ENCODE results near the gene FSD1. TPM values are rescaled to one million over a fixed set of nuclear protein-coding genes. Genes with fewer than 3 reads are reported as not detected.

Gene FSD1
- total RNA-seq, 3 donors from 2014 or later: 0.64 to 2.0 (median 0.84) TPM

GRCh38 chr19:4369888-4370260 is 65.5 kb downstream of the FSD1 start:
- intact Hi-C loops (cut with DNase I, micrococcal nuclease): no loop called here
- Histone ChIP-seq H3K36me3 (ENCODE audit: low read depth) (no peaks in the 10 kb centered on the region), H3K4me3 (no peak overlapping the region), H3K9me3 (no peaks in the 10 kb centered on the region), H3K4me1 (ENCODE audit: low read depth) (peaks cover 54% of the 10 kb centered on the region)
- ATAC-seq: peak; percentile 74
- TF ChIP-seq, protein P1, sequence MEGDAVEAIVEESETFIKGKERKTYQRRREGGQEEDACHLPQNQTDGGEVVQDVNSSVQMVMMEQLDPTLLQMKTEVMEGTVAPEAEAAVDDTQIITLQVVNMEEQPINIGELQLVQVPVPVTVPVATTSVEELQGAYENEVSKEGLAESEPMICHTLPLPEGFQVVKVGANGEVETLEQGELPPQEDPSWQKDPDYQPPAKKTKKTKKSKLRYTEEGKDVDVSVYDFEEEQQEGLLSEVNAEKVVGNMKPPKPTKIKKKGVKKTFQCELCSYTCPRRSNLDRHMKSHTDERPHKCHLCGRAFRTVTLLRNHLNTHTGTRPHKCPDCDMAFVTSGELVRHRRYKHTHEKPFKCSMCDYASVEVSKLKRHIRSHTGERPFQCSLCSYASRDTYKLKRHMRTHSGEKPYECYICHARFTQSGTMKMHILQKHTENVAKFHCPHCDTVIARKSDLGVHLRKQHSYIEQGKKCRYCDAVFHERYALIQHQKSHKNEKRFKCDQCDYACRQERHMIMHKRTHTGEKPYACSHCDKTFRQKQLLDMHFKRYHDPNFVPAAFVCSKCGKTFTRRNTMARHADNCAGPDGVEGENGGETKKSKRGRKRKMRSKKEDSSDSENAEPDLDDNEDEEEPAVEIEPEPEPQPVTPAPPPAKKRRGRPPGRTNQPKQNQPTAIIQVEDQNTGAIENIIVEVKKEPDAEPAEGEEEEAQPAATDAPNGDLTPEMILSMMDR (IDR thresholded peaks at IDR 0.05): peak; percentile 25
- peak; percentile 70 to 84 (median 78) for DNase-seq

DNA sequence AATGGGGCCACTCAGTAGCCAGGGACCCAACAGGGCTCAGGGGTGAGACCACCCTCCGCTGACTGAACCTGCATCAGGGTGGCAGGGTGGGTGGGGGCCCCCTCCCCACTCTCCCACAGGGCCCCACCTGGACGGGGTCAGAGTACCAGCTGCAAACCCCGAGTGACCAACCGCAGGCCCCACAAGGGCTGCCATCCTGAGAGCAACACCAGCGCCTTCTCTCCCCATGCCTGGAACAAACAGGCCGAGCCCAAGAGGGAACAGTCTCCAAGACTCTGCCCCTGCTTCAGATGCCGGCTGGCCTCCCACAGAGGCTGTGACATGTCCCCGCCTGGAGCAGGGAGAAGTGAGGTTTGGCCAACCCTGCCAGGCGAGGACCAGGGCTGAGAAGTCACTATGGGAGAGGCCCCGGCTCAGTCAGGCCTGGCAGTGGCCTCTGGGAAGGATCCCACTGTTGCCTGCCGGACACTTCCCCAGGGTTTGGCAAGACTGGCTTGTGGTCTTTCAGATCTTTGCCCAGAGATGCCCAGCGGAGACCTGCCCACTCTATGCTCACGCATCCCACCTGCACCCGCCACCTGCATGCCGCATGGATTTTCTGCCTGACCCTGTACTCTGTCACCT is 66.1 kb downstream of the FSD1 start:
- H3K4me3 ChIP-seq: no peak overlapping the region
- H3K4me1 ChIP-seq (ENCODE audit: low read depth): peaks cover 57% of the 10 kb centered on the region

GRCh38 chr19:4371247-4372164 is 67.1 kb downstream of the FSD1 start:
- ATAC-seq (no peak), DNase-seq (no peak)
- Histone ChIP-seq H3K9me3 (no peaks in the 10 kb centered on the region), H3K4me3 (no peak overlapping the region), H3K36me3 (ENCODE audit: low read depth) (no peaks in the 10 kb centered on the region), H3K4me1 (ENCODE audit: low read depth) (peaks cover 67% of the 10 kb centered on the region)
- intact Hi-C loops (cut with DNase I, micrococcal nuclease): no loop called here
- TF ChIP-seq, protein P1 (IDR thresholded peaks at IDR 0.05): no peak

More for the DNA sequence above, 66.1 kb downstream of the FSD1 start:
- no peaks in the 10 kb centered on the region for H3K36me3 ChIP-seq (ENCODE audit: low read depth)
- ATAC-seq (no peak), DNase-seq (no peak)
- intact Hi-C loops (cut with DNase I, micrococcal nuclease): no loop called here
- TF ChIP-seq, protein P1 (IDR thresholded peaks at IDR 0.05): no peak
- no peaks in the 10 kb centered on the region for H3K9me3 ChIP-seq

DNA sequence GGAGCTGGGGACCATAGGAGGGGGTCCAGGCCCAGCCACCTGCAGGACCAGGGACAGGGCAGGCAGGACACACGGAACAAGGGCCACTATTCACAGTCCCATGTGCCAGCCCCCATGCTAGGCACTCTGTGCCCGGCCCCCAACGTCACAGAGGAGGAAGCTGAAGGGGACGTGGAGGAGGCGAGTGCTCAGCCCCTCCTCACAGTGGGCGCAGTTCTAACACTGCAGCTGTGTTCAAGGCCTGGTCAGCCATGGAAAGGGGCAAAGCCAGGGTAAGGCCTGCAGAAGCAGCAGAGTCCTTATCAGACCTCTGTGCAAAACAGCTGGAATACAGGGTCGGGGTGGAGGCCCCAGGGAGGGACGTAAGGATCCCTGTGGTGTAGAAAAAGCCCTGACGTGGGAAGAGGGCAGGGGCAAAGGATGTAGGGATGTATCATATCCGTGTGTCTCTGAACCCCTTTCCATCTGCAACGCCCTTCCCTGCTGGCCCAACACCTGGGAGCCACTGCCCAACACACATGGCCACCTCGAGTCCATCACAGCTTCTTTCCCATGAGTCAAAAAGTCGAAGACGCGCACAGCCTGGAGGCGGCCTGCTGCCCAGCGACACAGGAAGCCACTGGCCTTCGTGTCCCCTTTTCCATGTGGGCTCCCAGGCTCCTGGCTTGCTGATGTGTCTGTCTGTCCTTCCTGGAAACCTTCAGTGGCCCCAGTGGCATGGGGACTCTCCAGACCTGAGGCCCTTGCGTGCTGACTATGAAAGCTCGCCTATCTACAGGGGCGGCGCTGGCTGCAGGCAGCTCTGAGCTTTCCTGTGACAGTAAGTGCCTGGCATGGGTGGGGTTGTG is 68.0 kb downstream of the FSD1 start:
- no peak for ATAC-seq
- no peak for DNase-seq
- Histone ChIP-seq H3K4me3 (no peak overlapping the region), H3K4me1 (ENCODE audit: low read depth) (peaks cover 68% of the 10 kb centered on the region), H3K36me3 (ENCODE audit: low read depth) (no peaks in the 10 kb centered on the region), H3K9me3 (no peaks in the 10 kb centered on the region)
- TF ChIP-seq, protein P1 (IDR thresholded peaks at IDR 0.05): no peak
- intact Hi-C loops (cut with DNase I, micrococcal nuclease): no loop called here

DNA sequence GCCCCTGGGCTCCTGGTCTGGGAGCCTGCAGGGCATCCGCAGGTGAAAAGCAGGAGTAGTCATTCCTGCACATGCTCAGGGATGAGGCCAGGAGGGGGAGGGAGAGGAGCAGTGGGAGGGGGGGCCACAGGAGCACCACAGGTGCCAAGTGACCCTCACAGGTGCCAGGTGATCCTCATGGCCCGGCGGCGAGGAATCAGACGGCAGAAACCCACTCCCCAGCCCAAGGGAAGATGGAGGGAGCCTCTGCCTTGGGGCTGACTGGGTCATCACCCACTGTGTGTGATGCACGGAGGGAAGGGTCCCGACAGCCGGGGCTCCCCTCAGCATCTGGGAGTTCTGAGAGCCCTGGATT is 68.6 kb downstream of the FSD1 start:
- DNase-seq: no peak
- no peaks in the 10 kb centered on the region for H3K9me3 ChIP-seq
- H3K4me1 ChIP-seq (ENCODE audit: low read depth): peaks cover 68% of the 10 kb centered on the region
- ATAC-seq: no peak
- H3K4me3 ChIP-seq: no peak overlapping the region
- intact Hi-C loops (cut with DNase I, micrococcal nuclease): no loop called here
- TF ChIP-seq, protein P1 (IDR thresholded peaks at IDR 0.05): no peak
- H3K36me3 ChIP-seq (ENCODE audit: low read depth): no peaks in the 10 kb centered on the region

Other genes with a start within 250 kb of the FSD1 start
- gene ZBTB7A, start 237.7 kb upstream of the FSD1 start, total RNA-seq: 100 to 1,000 TPM; 104 to 115 (median 112) TPM
- 100 to 1,000 TPM; 173 to 221 (median 192) TPM for gene MAP2K2, start 180.5 kb upstream of the FSD1 start, total RNA-seq
- 1 to 10 TPM; 2.4 to 5.1 (median 3.4) TPM for gene CREB3L3, start 151.0 kb upstream of the FSD1 start, total RNA-seq
- gene SIRT6, start 122.0 kb upstream of the FSD1 start, total RNA-seq: 100 to 1,000 TPM in 2 of 3 donors, 10 to 100 TPM in 1; 60.9 to 138 (median 118) TPM
- 1 to 10 TPM in 2 of 3 donors, under 1 TPM in 1; 0.95 to 2.7 (median 1.3) TPM for gene ANKRD24, start 121.9 kb upstream of the FSD1 start, total RNA-seq
- gene EBI3, start 75.1 kb upstream of the FSD1 start, total RNA-seq: 1 to 10 TPM; 1.1 to 5.4 (median 3.6) TPM
- gene YJU2, start 57.5 kb upstream of the FSD1 start, total RNA-seq: 10 to 100 TPM; 16.7 to 22.2 (median 20.0) TPM
- 10 to 100 TPM in 2 of 3 donors, 1 to 10 TPM in 1; 4.6 to 27.8 (median 21.0) TPM for gene SHD, start 25.3 kb upstream of the FSD1 start, total RNA-seq
- gene TMIGD2, start 2.2 kb upstream of the FSD1 start, total RNA-seq: 1 to 10 TPM in 2 of 3 donors, under 1 TPM in 1; 0.46 to 1.3 (median 1.2) TPM
- 100 to 1,000 TPM in 2 of 3 donors, 10 to 100 TPM in 1; 91.4 to 330 (median 183) TPM for gene STAP2, start 34.2 kb downstream of the FSD1 start, total RNA-seq
- gene MPND, start 39.0 kb downstream of the FSD1 start, total RNA-seq: 10 to 100 TPM; 43.8 to 82.8 (median 49.0) TPM
- gene SH3GL1, start 95.9 kb downstream of the FSD1 start, total RNA-seq: 10 to 100 TPM; 31.7 to 54.9 (median 47.5) TPM
- 10 to 100 TPM; 17.3 to 24.9 (median 18.1) TPM for gene CHAF1A, start 98.0 kb downstream of the FSD1 start, total RNA-seq
- 100 to 1,000 TPM in 1 of 3 donors, 10 to 100 TPM in 2; 79.1 to 104 (median 96.3) TPM for gene UBXN6, start 153.2 kb downstream of the FSD1 start, total RNA-seq
- gene HDGFL2, start 167.7 kb downstream of the FSD1 start, total RNA-seq: 10 to 100 TPM; 35.6 to 49.2 (median 39.0) TPM
- gene PLIN4, start 213.9 kb downstream of the FSD1 start, total RNA-seq: 10 to 100 TPM in 1 of 3 donors, 1 to 10 TPM in 2; 2.8 to 90.0 (median 3.4) TPM
- 1 to 10 TPM; 3.2 to 6.7 (median 4.5) TPM for gene PLIN5, start 230.6 kb downstream of the FSD1 start, total RNA-seq
- gene LRG1, start 235.4 kb downstream of the FSD1 start, total RNA-seq: 10 to 100 TPM in 2 of 3 donors, 1 to 10 TPM in 1; 7.9 to 25.0 (median 22.8) TPM

Measured in mucosa of descending colon (tissue), 3 donors.